Endodermal cell (in vitro differentiated cells): ENCODE data around the gene ARHGAP27. TPM values are rescaled to one million over a fixed set of nuclear protein-coding genes. Genes with fewer than 3 reads are reported as not detected.
A peak's percentile ranks its signal among the peaks of the same experiment; 100 is the strongest.
"Not testable (repeated sequence)": the region's sequence is repeated elsewhere in the genome, so short reads cannot be mapped to it uniquely, and the experiment has no call there.

Experiments used
- DNase-seq: peaks from one replicate; pipeline ENCODE4 v3.0.0-alpha.2; 2017
- H3K27ac ChIP-seq: 2 replicates; pipeline ENCODE4 v1.5.1; 2013; ENCODE audit warnings: mild to moderate bottlenecking, low read depth, low read length, moderate library complexity
- H3K27me3 ChIP-seq: 2 replicates; pipeline ENCODE4 v1.6.1; 2013; ENCODE audit warnings: mild to moderate bottlenecking, low read length, moderate library complexity; ENCODE audit not compliant: insufficient read depth, control insufficient read depth, poor library complexity, severe bottlenecking
- H3K36me3 ChIP-seq: 2 replicates; pipeline ENCODE4 v1.7.0; 2013; ENCODE audit warnings: mild to moderate bottlenecking, low read length, moderate library complexity; ENCODE audit not compliant: control insufficient read depth, insufficient read depth
- H3K4me1 ChIP-seq: one replicate; pipeline ENCODE4 v1.7.0; 2013; ENCODE audit warnings: low read length; ENCODE audit not compliant: control insufficient read depth, insufficient read depth
- H3K4me3 ChIP-seq: 2 replicates; pipeline ENCODE4 v1.5.1; 2013; ENCODE audit warnings: mild to moderate bottlenecking, low read length, moderate library complexity
- H3K9ac ChIP-seq: 2 replicates; pipeline ENCODE4 v1.6.1; 2013; ENCODE audit warnings: mild to moderate bottlenecking, low read length, moderate library complexity; ENCODE audit not compliant: poor library complexity, severe bottlenecking; ENCODE audit errors: extremely low read depth
- H3K9me3 ChIP-seq: 2 replicates; pipeline ENCODE4 v1.6.1; 2013; ENCODE audit warnings: mild to moderate bottlenecking, low read length, moderate library complexity; ENCODE audit not compliant: control insufficient read depth
- H3K27ac Mint-ChIP-seq: 2 replicates; pipeline ENCODE4 v1.8.0; 2020; ENCODE audit warnings: mixed read lengths
- H3K27me3 Mint-ChIP-seq: 2 replicates; pipeline ENCODE4 v1.8.0; 2021; ENCODE audit warnings: mild to moderate bottlenecking, mixed read lengths; ENCODE audit not compliant: insufficient read depth
- H3K36me3 Mint-ChIP-seq: 2 replicates; pipeline ENCODE4 v1.8.0; 2020; ENCODE audit warnings: low read depth, mixed read lengths
- H3K4me1 Mint-ChIP-seq: 2 replicates; pipeline ENCODE4 v1.8.0; 2020; ENCODE audit warnings: mixed read lengths
- H3K4me3 Mint-ChIP-seq: 2 replicates; pipeline ENCODE4 v1.8.0; 2020; ENCODE audit warnings: mild to moderate bottlenecking, moderate library complexity, mixed read lengths
- H3K9me3 Mint-ChIP-seq: 2 replicates; pipeline ENCODE4 v1.8.0; 2020; ENCODE audit warnings: mild to moderate bottlenecking, mixed read lengths
- WGBS, 2 experiments: methylation state at CpG; one replicate each; pipeline versions ENCODE4 v1.1.5 to v1.1.7; 2013; ENCODE audit warnings: missing lambda C conversion rate in 2 of 2, mixed read lengths in 1 of 2; ENCODE audit not compliant: insufficient coverage in 1 of 2, insufficient read length in 1 of 2; 5-methylcytosine and 5-hydroxymethylcytosine counted together
- total RNA-seq, 2 donors: library from RNA; stranded (reverse); fragmentation: NEBNext Ultra II Directional in 1 of 2; extraction: Animal tissue kit (Norgen Biotek cat#: 25700) in 1 of 2; gene quantifications; 2 replicates in 1 of 2; 3 replicates in 1 of 2; pipeline ENCODE4 v1.2.1, GENCODE V29; 2021
- TF ChIP-seq, protein P1 (sequence below): fragments of 200-600 bp; sonication (generic); conservative IDR thresholded peaks from 2 replicates; pipeline ENCODE4 v1.5.0; 2021; ENCODE audit warnings: antibody characterized with exemption, mild to moderate bottlenecking

Gene ARHGAP27
- total RNA-seq, 2 donors from 2014 or later = 16.4 to 20.6 TPM

DNA sequence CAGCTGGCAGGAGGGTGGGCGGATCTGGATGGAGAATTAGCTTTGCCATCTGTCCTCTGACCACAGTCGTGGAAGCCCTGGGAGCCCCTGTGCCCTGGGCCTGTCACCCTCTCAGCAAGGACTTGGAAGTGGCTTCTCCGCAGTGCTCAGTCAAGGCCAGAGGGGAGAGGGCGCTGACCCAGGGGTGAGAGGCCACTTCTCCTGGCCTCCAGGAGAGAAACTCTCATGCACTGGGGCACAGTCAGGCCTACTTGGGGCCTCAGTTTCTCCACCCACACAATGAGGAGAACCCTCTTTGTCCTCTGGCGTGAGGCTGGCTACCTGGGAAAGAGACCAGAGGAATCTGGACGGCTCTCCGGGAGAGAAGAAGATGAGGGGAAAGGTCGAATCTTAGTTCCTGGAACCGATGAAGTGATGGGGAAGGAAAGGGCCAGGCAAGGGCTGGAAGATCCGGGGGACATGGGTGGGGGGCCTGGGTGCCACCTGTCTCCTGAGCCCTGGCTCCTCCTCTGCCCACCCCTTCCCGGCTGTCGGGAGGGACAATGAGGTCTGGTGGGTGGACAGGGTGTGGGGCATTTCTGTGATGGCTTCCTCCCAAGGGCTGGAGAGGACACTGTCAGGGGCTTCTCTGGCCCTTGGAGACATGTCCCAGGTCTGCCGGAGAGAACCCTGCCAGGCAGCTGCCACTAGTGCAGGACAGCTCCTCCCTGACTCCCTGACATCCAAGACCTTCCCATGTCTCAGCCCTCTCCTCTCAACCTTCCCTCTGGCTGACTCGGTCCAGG lies 9.0 kb upstream of the ARHGAP27 start:
- peaks cover 19% of the 10 kb centered on the region for H3K4me1 Mint-ChIP-seq
- Histone ChIP-seq H3K27ac (no peak overlapping the region), H3K4me1 (peaks cover 10% of the 10 kb centered on the region), H3K36me3 (no peaks in the 10 kb centered on the region), H3K4me3 (no peak overlapping the region), H3K9ac (no peak overlapping the region), H3K27me3 (no peaks in the 10 kb centered on the region), H3K9me3 (no peaks in the 10 kb centered on the region)
- H3K36me3 Mint-ChIP-seq = peaks cover 8% of the 10 kb centered on the region
- H3K27me3 Mint-ChIP-seq = no peaks in the 10 kb centered on the region
- H3K27ac Mint-ChIP-seq = no peak overlapping the region
- no peaks in the 10 kb centered on the region for H3K9me3 Mint-ChIP-seq
- TF ChIP-seq, protein P1, sequence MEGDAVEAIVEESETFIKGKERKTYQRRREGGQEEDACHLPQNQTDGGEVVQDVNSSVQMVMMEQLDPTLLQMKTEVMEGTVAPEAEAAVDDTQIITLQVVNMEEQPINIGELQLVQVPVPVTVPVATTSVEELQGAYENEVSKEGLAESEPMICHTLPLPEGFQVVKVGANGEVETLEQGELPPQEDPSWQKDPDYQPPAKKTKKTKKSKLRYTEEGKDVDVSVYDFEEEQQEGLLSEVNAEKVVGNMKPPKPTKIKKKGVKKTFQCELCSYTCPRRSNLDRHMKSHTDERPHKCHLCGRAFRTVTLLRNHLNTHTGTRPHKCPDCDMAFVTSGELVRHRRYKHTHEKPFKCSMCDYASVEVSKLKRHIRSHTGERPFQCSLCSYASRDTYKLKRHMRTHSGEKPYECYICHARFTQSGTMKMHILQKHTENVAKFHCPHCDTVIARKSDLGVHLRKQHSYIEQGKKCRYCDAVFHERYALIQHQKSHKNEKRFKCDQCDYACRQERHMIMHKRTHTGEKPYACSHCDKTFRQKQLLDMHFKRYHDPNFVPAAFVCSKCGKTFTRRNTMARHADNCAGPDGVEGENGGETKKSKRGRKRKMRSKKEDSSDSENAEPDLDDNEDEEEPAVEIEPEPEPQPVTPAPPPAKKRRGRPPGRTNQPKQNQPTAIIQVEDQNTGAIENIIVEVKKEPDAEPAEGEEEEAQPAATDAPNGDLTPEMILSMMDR = no peak
- peak; percentile 44 for DNase-seq
- H3K4me3 Mint-ChIP-seq = no peak overlapping the region
- WGBS, 2 experiments = 85 to 92% methylated on average over 5 to 12 of the region's 14 CpGs

DNA sequence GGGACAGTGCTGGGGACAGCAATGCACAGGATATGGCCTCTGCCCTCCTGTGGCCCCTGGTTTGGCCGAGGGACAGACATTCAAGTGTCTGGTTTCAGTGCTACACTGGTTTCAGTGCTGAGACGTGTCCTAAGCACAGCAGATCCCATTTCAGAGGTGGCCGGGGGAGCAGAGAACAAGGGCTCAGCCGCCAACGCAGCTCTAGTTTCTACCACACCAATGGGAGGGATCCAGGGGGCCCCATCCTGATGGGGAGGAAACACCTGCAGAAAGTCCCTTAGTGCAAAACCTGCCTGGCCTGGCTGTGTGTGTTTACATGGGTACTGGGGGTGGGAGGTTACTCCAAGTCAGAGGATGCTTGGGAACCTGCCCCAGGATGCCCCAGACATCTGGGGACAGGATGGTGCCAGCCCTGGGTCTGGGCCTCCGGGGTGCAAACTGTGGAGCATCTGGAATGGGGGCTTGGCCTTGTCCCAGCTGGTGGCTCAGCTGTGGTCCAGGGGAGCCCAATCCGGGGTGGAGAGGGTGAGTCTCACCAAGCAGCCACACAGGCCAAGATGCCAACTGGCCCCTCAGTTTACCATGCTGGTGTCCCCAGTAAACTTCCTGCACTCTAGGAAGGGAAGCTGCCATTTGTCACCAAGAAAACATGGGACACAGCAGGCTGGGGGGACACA lies 8.3 kb upstream of the ARHGAP27 start:
- not testable (repeated sequence) for H3K9me3 Mint-ChIP-seq, H3K4me3 Mint-ChIP-seq, H3K36me3 ChIP-seq, H3K4me1 ChIP-seq, H3K9me3 ChIP-seq, H3K9ac ChIP-seq, H3K27me3 ChIP-seq, H3K4me3 ChIP-seq, H3K27ac ChIP-seq, H3K27me3 Mint-ChIP-seq, H3K36me3 Mint-ChIP-seq
- DNase-seq = peak; percentile 55
- WGBS, 2 experiments = 94 to 95% methylated on average over 5 to 7 of the region's 7 CpGs
- Mint-ChIP-seq H3K4me1 (peaks cover 19% of the 10 kb centered on the region), H3K27ac (peak overlapping the region; percentile 21)

DNA sequence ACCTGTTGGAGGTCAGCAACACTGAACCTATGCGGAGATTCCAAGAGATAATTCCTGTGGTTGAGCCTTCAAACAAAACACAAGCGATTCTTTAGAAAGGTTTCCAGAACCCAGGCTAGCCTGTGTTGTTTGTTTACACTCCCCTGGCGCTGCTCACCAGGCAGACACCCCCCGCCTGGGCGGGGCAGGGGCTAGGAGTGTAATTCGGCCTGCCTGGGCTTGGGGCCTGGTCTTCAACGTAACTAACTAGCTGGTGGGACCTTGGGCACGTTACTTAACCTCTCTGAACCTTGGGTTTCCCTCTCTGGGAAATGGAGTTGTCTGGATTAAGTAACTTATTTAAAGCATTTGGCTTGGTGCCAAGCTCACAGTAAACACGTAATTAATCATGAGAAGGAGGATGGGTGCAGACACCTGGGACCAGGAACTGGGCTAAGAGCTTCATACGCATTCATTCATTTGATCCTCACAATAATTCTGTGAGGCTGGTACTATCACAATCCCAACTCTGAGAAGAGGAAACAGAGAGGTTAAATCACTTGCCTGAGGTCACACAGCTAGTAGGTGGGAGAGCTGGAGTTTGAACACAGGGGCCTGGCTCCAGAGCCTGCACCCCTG lies 7.6 kb upstream of the ARHGAP27 start:
- Mint-ChIP-seq H3K27ac (peak overlapping the region; percentile 81), H3K9me3 (no peaks in the 10 kb centered on the region), H3K4me1 (peaks cover 19% of the 10 kb centered on the region), H3K36me3 (peaks cover 7% of the 10 kb centered on the region), H3K27me3 (peaks cover 2% of the 10 kb centered on the region), H3K4me3 (peak overlapping the region; percentile 19)
- no peak overlapping the region for H3K4me3 ChIP-seq
- H3K36me3 ChIP-seq = no peaks in the 10 kb centered on the region
- WGBS, 2 experiments = 54 to 59% methylated on average over 4 to 10 of the region's 10 CpGs
- H3K4me1 ChIP-seq = peaks cover 10% of the 10 kb centered on the region
- TF ChIP-seq, protein P1 = no peak
- H3K27me3 ChIP-seq = no peaks in the 10 kb centered on the region
- H3K9ac ChIP-seq = no peak overlapping the region
- no peaks in the 10 kb centered on the region for H3K9me3 ChIP-seq
- peak; percentile 83 for DNase-seq
- H3K27ac ChIP-seq = no peak overlapping the region
